Psoas muscle (tissue), 8 donors: Measurements from ENCODE around the gene NCAPD3. TPM values are rescaled to one million over a fixed set of nuclear protein-coding genes. Genes with fewer than 3 reads are reported as not detected.

Experiments used
- ATAC-seq, 4 donors: fragments of 200-7000 bp; cut with Tn5 transposase; one replicate each; pipeline ENCODE4 v1.9.1; 2020; ENCODE audit warnings: moderate library complexity in 3 of 4, mild to moderate bottlenecking in 2 of 4
- DNase-seq, 2 donors: peaks; one replicate each; pipeline ENCODE4 v3.0.0-alpha.2; 2020
- H3K27ac ChIP-seq: fragments of 200-600 bp; one replicate; pipeline ENCODE4 v1.8.0; 2022
- H3K27me3 ChIP-seq, 3 donors: fragments of 200-600 bp in 1 of 3; one replicate each; pipeline versions ENCODE4 v1.6.1 to v1.8.0; 2013 to 2022; ENCODE audit warnings: low read length in 2 of 3, mild to moderate bottlenecking in 2 of 3, moderate library complexity in 1 of 3; ENCODE audit not compliant: insufficient read depth in 3 of 3
- H3K36me3 ChIP-seq, 2 donors: fragments of 200-600 bp in 1 of 2; one replicate each; pipeline versions ENCODE4 v1.6.1 to v1.8.0; 2013 to 2022; ENCODE audit warnings: low read depth in 1 of 2, mild to moderate bottlenecking in 1 of 2, moderate library complexity in 1 of 2; ENCODE audit not compliant: insufficient read depth in 1 of 2
- H3K4me1 ChIP-seq: fragments of 200-600 bp; one replicate; pipeline ENCODE4 v1.8.0; 2022
- H3K4me3 ChIP-seq: fragments of 200-600 bp; one replicate; pipeline ENCODE4 v1.8.0; 2022; ENCODE audit warnings: mild to moderate bottlenecking
- H3K9me3 ChIP-seq: fragments of 200-600 bp; one replicate; pipeline ENCODE4 v1.8.0; 2022
- WGBS, 3 donors: extraction: QIAGEN DNeasy Blood & Tissue Kit; methylation state at CpG; one replicate each; pipeline versions ENCODE4 v1.1.6 to v1.1.7; 2013; 5-methylcytosine and 5-hydroxymethylcytosine counted together
- intact Hi-C, 2 donors: fragments of 100-400 bp; cut with DNase I; formaldehyde crosslinking; loops; one replicate each; pipeline versions ENCODE4 v1.11.0 to v1.14.2; 2022
- polyA plus RNA-seq, 3 donors: library from polyadenylated mRNA; stranded (reverse); fragments of 200-250 nt; gene quantifications; one replicate each; pipeline ENCODE4 v1.2.3, GENCODE V29; 2013
- total RNA-seq, 4 donors: library from RNA; stranded (reverse); fragmentation: NEBNext Ultra II Directional in 2 of 4; extraction: Animal tissue kit (Norgen Biotek cat#: 25700) in 2 of 4; gene quantifications; one replicate each; pipeline versions ENCODE4 v1.2.1 to v1.2.4, GENCODE V29; 2021 to 2023
- TF ChIP-seq, protein P1 (sequence below): fragments of 200-600 bp; IDR thresholded peaks from one replicate; pipeline ENCODE4 v1.8.0; 2022; ENCODE audit warnings: antibody characterized with exemption
- donor health status: healthy with polysubstance abuse.
- donor health status: DM: no; HTN: no; CAD: no; lungs with moderate emphysema.
- donor health status: Bipolar disorder and iron deficiency.
- donor health status: healthy.
- donor health status: DM: yes; HTN: yes; CAD: no.
- donor health status: DM: no; HTN: no; CAD: no.
- donor health status: DM: no; HTN: no; CAD: no.
- donor health status: DM: yes; HTN: yes; CAD: no.

The NCAPD3 gene
- total and polyA plus RNA-seq, 7 donors, result 2.8 to 8.7 (median 5.5) TPM

- 74 to 80% (median 77%) methylated on average over 6 of the region's 6 CpGs for WGBS, 3 donors
- no peak for ATAC-seq
- intact Hi-C loops, result no loop called here
These were observed 5.5 kb upstream of the NCAPD3 start for GRCh38 chr11:134229126-134229790.

DNA sequence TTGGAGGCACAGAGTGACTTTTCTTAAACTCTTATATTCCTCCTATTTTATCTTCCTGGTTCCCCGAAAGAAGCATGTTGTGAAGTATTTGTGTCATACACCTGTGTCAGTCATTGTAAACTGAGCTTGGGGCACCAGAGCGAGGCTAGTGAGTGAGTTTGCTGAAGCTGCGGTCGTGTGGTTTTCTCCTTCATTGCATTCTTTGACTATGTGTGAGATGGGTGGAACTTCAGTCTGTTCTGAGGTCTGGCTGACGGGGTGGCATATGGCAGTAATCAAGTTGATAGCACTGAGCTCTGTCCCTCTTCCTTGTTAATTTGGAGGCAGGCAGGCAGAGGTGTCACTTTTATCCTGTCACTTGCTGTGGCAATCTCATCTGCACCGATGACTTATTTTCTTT, 4.9 kb upstream of the NCAPD3 start:
- WGBS, 3 donors, result 81 to 85% (median 82%) methylated on average over 6 of the region's 6 CpGs
- no peaks in the 10 kb centered on the region for H3K9me3 ChIP-seq
- no peak overlapping the region for H3K4me3 ChIP-seq
- no peak overlapping the region for H3K27ac ChIP-seq
- peaks cover 0 to 15% of the 10 kb centered on the region in 2 donors for H3K36me3 ChIP-seq
- TF ChIP-seq, protein P1, sequence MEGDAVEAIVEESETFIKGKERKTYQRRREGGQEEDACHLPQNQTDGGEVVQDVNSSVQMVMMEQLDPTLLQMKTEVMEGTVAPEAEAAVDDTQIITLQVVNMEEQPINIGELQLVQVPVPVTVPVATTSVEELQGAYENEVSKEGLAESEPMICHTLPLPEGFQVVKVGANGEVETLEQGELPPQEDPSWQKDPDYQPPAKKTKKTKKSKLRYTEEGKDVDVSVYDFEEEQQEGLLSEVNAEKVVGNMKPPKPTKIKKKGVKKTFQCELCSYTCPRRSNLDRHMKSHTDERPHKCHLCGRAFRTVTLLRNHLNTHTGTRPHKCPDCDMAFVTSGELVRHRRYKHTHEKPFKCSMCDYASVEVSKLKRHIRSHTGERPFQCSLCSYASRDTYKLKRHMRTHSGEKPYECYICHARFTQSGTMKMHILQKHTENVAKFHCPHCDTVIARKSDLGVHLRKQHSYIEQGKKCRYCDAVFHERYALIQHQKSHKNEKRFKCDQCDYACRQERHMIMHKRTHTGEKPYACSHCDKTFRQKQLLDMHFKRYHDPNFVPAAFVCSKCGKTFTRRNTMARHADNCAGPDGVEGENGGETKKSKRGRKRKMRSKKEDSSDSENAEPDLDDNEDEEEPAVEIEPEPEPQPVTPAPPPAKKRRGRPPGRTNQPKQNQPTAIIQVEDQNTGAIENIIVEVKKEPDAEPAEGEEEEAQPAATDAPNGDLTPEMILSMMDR, result no peak
- DNase-seq (no peak), ATAC-seq (no peak)
- peaks cover 20% of the 10 kb centered on the region for H3K4me1 ChIP-seq
- no peaks in the 10 kb centered on the region for H3K27me3 ChIP-seq
- intact Hi-C loops, result no loop called here

More at GRCh38 chr11:134229126-134229790, 5.5 kb upstream of the NCAPD3 start:
- DNase-seq, result no peak
- Histone ChIP-seq H3K27me3 (no peaks in the 10 kb centered on the region), H3K4me3 (no peak overlapping the region), H3K36me3 (peaks cover 0 to 15% of the 10 kb centered on the region in 2 donors), H3K27ac (no peak overlapping the region), H3K9me3 (no peaks in the 10 kb centered on the region), H3K4me1 (peaks cover 20% of the 10 kb centered on the region)
- TF ChIP-seq, protein P1, result no peak

- TF ChIP-seq, protein P1, result no peak
- WGBS, 3 donors, result 67 to 88% (median 83%) methylated on average over 5 of the region's 5 CpGs
- H3K4me1 ChIP-seq, result peaks cover 27% of the 10 kb centered on the region
- H3K4me3 ChIP-seq, result peak overlapping the region; percentile 88
- H3K36me3 ChIP-seq, result peaks cover 0 to 15% of the 10 kb centered on the region in 2 donors
- no peak overlapping the region for H3K27ac ChIP-seq
- ATAC-seq, result no peak
- H3K27me3 ChIP-seq, result no peaks in the 10 kb centered on the region
- H3K9me3 ChIP-seq, result no peaks in the 10 kb centered on the region
- intact Hi-C loops, result loop anchor here in 1 of 2 donors (2.0 kb wide), 1 partner anchor 22 kb away; no protein-coding TSS in a partner anchor
- no peak for DNase-seq
These were observed 3.1 kb upstream of the NCAPD3 start for GRCh38 chr11:134226806-134227325.

DNA sequence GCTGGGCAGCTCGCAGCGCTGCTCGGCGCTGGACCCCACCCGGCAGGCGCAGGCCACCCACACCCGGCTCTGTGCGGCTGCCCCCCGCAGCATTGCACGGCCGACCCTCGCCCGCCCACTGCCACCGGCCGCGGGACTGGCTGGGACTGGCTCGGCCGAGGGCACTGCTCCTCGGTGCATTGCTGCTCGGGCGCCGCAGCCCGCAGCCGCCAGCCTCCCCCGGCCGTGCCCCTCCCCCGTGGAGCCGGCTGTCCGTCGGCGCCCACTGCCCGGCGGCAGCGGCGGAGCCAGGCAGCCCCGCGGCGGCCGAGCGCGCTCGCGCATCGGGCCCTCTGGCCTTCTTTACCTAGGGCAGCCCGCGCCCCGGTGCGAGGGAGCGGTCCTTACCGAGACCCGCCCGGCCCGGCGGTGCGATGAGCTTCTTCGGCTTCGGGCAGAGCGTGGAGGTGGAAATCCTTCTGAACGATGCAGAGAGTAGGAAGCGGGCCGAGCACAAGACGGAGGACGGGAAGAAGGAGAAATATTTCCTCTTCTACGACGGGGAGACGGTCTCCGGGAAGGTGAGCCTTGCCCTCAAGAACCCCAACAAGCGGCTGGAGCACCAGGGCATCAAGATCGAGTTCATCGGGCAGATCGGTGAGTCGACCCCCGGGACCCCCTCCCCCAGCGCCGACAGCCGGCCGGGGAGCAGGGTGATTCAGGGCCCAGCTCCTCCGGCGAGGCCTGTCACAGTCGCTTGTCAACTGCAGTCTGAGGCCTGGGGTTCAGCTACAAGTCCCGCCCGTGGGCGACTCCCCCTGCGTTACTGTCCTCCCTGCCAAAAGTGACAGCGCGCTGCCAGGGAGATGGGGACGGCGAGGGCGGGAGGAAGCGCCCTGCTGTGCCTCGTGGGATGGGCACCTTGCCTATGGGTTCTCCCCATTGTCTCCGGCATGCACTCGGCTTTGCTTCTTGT, 1.2 kb upstream of the NCAPD3 start:
- ATAC-seq, result peak; percentile 33 to 54 (median 44)
- TF ChIP-seq, protein P1, result no peak
- DNase-seq, result peak; percentile 66 to 80
- H3K36me3 ChIP-seq, result peaks cover 0 to 20% of the 10 kb centered on the region in 2 donors
- intact Hi-C loops, result no loop called here
- H3K4me1 ChIP-seq, result peaks cover 24% of the 10 kb centered on the region
- H3K9me3 ChIP-seq, result no peaks in the 10 kb centered on the region
- no peaks in the 10 kb centered on the region for H3K27me3 ChIP-seq
- H3K27ac ChIP-seq, result peak overlapping the region; percentile 97
- 0 to 1% (median 0%) methylated on average over 63 to 93 of the region's 93 CpGs for WGBS, 3 donors
- H3K4me3 ChIP-seq, result peak overlapping the region; percentile 88
